Breast epithelium (tissue), 4 donors: ENCODE data around the gene ST6GALNAC2. TPM values are rescaled to one million over a fixed set of nuclear protein-coding genes. Genes with fewer than 3 reads are reported as not detected.
A peak's percentile ranks its signal among the peaks of the same experiment; 100 is the strongest.
"Not testable (repeated sequence)": the region's sequence is repeated elsewhere in the genome, so short reads cannot be mapped to it uniquely, and the experiment has no call there.

Source experiments
- DNase-seq, 2 donors: peaks; one replicate each; pipeline ENCODE4 v3.0.0-alpha.2; 2019; ENCODE audit warnings: low spot score in 2 of 2
- H3K27ac ChIP-seq, 2 donors: fragments of 200-600 bp; sonication (generic) in 1 of 2; one replicate each; pipeline ENCODE4 v1.5.1; 2016 to 2019; ENCODE audit warnings: mild to moderate bottlenecking in 1 of 2
- H3K27me3 ChIP-seq, 2 donors: fragments of 200-600 bp; sonication (generic) in 1 of 2; one replicate each; pipeline versions ENCODE4 v1.5.1 to v1.6.0; 2017 to 2019; ENCODE audit warnings: control low read depth in 1 of 2, mild to moderate bottlenecking in 1 of 2
- H3K36me3 ChIP-seq: fragments of 200-600 bp; one replicate; pipeline ENCODE4 v1.5.1; 2019
- H3K4me1 ChIP-seq, 2 donors: fragments of 200-600 bp; sonication (generic); one replicate each; pipeline ENCODE4 v1.5.1; 2016 to 2019; ENCODE audit warnings: control low read depth in 1 of 2
- H3K4me3 ChIP-seq, 3 donors: fragments of 200-600 bp; sonication (generic); 1 replicate in 2 of 3; 2 replicates in 1 of 3; pipeline ENCODE4 v1.5.1; 2016 to 2019; ENCODE audit warnings: mild to moderate bottlenecking in 3 of 3, moderate library complexity in 2 of 3
- H3K9me3 ChIP-seq, 2 donors: fragments of 200-600 bp; sonication (generic) in 1 of 2; one replicate each; pipeline ENCODE4 v1.5.1; 2016 to 2019; ENCODE audit warnings: control low read depth in 1 of 2
- CTCF ChIP-seq, 3 donors: fragments of 450-650 bp; IDR thresholded peaks; one replicate each; pipeline ENCODE4 v1.5.1; 2016 to 2017; ENCODE audit warnings: antibody characterized with exemption in 3 of 3, mild to moderate bottlenecking in 3 of 3, moderate library complexity in 3 of 3
- POLR2A ChIP-seq: fragments of 450-650 bp; IDR thresholded peaks from one replicate; pipeline ENCODE4 v1.6.1; 2016; ENCODE audit warnings: antibody characterized with exemption, mild to moderate bottlenecking, moderate library complexity
- POLR2AphosphoS5 ChIP-seq, 3 donors: sonication (generic); formaldehyde crosslinking; IDR thresholded peaks; one replicate each; pipeline ENCODE4 v1.6.1; 2017; ENCODE audit warnings: antibody characterized with exemption in 3 of 3
- intact Hi-C: fragments of 100-400 bp; cut with DNase I; formaldehyde crosslinking; loops from one replicate; pipeline ENCODE4 v1.15.1; 2023; ENCODE audit warnings: low total_unique reads
- total RNA-seq, 3 donors: library from RNA; depleted of rRNA; stranded (reverse); fragments of >200 nt; gene quantifications; one replicate each; pipeline ENCODE4 v1.1.0, GENCODE V29; 2016

Gene ST6GALNAC2
- total RNA-seq, 3 donors from 2014 or later: 10.5 to 39.8 (median 12.0) TPM

DNA sequence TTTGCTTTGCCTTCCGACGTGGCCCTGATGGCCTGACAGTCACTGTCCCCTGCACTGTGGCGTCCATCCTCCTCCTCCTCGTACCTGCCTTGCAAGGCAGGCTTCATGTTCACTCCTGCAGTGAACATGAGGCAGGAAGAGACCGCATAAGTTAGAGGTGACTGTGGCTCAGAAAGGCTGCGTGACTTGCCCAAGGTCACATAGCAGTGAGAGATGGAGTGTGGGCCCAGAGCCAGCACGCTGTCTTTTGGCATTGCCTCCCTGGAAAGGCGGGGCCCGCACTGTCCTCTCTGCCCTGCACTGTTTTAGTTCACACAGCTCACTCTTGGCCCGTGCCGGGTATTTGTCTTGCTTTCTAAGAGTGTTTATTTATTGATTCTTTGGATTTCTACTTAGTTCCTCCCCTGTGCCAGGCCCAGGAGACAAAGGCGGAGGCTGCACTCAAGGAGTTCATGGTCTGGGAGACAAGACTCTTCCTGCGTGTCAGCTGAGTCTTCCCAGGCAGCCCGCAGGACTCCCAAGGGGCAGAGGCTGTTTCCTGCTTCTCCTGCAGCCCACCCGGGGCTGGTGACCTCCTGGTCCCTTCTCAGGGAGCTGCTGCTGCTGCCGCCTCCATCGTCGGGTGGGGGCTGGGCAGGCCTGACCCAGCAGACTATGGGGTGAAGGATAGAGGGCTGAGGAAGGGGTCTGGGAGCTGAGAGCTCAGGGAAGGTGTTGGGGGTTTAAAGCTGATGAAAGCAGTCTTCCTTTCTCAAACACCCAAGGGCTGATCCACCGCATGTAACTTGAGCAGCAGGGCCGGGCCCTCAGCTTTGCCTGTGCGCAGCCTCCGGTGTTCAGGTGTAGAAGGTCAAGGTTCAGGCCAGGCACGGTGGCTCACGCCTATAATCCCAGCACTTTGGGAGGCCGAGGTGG lies 60.8 kb downstream of the ST6GALNAC2 start:
- DNase-seq: peak in 1 of 2 donors; percentile 65
- Histone ChIP-seq H3K27ac (peak overlapping the region in 1 of 2 donors; percentile 72), H3K9me3 (no peaks in the 10 kb centered on the region), H3K4me3 (no peak overlapping the region), H3K4me1 (peaks cover 11 to 15% of the 10 kb centered on the region in 2 donors), H3K27me3 (no peaks in the 10 kb centered on the region), H3K36me3 (no peaks in the 10 kb centered on the region)
- intact Hi-C loops: no loop called here
- no peak for TF ChIP-seq CTCF (IDR thresholded peaks at IDR 0.05)
- no peak for TF ChIP-seq POLR2A
- TF ChIP-seq POLR2AphosphoS5 (IDR thresholded peaks at IDR 0.05): no peak

- Histone ChIP-seq H3K36me3 (no peaks in the 10 kb centered on the region), H3K27ac (peak overlapping the region in 1 of 2 donors; percentile 17), H3K27me3 (no peaks in the 10 kb centered on the region), H3K4me3 (no peak overlapping the region), H3K4me1 (peaks cover under 1 to 2% of the 10 kb centered on the region in 2 donors), H3K9me3 (no peaks in the 10 kb centered on the region)
- TF ChIP-seq POLR2A (no peak), POLR2AphosphoS5 (IDR thresholded peaks at IDR 0.05) (peak in 2 of 3 donors; percentile 9 to 48), CTCF (IDR thresholded peaks at IDR 0.05) (peak; percentile 99)
- intact Hi-C loops: no loop called here
- DNase-seq: peak; percentile 60 to 84
Measured at GRCh38 chr17:76523084-76524037, 62.3 kb downstream of the ST6GALNAC2 start.

DNA sequence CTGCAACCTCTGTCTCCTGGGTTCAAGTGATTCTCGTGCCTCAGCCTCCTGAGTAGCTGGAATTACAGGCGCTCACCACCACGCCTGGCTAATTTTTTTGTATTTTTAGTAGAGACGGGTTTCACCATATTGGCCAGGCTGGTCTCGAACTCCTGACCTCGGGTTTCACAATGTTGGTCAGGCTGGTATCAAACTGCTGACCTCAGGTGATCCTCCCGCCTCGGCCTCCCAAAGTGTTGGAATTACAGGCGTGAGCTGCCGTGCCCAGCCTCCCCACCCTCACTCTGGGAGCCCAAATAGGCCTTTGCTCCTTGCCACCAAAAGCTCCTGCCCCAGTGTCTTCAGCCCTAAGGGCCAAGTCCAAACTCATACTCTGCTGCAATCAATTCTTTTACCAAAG lies 64.0 kb downstream of the ST6GALNAC2 start:
- H3K27me3 ChIP-seq, H3K4me3 ChIP-seq, H3K27ac ChIP-seq, H3K4me1 ChIP-seq, DNase-seq, H3K9me3 ChIP-seq, H3K36me3 ChIP-seq, intact Hi-C loops: not testable (repeated sequence)

GRCh38 chr17:76521262-76521661 lies 64.4 kb downstream of the ST6GALNAC2 start:
- Histone ChIP-seq H3K9me3 (no peaks in the 10 kb centered on the region), H3K27ac (no peak overlapping the region), H3K36me3 (no peaks in the 10 kb centered on the region), H3K4me3 (no peak overlapping the region), H3K4me1 (no peaks in the 10 kb centered on the region), H3K27me3 (no peaks in the 10 kb centered on the region)
- DNase-seq: no peak
- TF ChIP-seq CTCF (IDR thresholded peaks at IDR 0.05): no peak
- no peak for TF ChIP-seq POLR2AphosphoS5 (IDR thresholded peaks at IDR 0.05)
- TF ChIP-seq POLR2A: no peak
- intact Hi-C loops: no loop called here

DNA sequence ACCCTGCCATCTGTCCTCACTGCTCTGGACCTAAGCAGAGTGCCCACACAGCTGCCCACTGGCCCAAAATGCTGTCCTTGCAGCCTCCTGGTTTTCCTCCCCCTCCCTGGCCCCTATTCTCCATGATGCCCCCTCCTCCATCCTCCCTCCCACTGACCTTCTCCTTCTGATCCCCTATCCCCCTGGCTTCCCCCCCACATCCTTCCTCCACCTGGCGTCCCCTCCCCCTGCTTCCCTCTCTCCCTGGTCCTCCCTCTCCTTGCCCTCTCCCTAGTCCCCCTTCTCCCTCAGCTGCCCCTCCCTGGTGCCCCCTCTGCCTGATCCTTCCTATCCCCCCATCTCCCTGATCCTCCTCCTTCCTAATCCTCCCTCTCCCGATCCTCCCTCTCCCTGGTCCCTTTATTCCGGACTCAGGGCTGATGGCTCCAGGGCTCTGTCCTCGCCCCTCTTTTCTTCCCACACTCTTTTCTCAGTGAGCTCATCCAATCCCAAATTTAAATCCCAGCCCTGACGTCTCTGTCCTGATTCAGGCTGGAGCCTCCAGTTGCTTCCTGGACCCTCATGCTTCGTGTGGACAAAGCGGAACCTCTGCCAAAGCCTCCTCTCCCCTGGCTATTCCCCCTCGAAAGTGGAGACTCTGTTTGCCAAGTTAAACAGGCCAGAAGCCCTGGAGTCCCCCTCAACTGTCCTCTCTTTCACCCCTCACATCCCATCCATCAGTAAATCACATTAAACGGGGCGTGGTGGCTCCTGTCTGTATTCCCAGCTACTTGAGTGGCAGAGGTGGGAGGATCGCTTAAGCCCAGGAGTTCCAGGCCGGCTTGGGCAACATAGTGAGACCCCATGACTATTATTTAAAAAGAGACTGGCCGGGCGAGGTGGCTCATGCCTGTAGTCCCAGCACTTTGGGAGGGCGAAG lies 66.4 kb downstream of the ST6GALNAC2 start:
- no peaks in the 10 kb centered on the region for H3K36me3 ChIP-seq
- intact Hi-C loops: no loop called here
- H3K9me3 ChIP-seq: no peaks in the 10 kb centered on the region
- H3K27ac ChIP-seq: no peak overlapping the region
- no peak for DNase-seq
- H3K4me1 ChIP-seq: peaks cover 0 to 5% of the 10 kb centered on the region in 2 donors
- H3K27me3 ChIP-seq: no peaks in the 10 kb centered on the region
- TF ChIP-seq CTCF (IDR thresholded peaks at IDR 0.05) (no peak), POLR2AphosphoS5 (IDR thresholded peaks at IDR 0.05) (no peak), POLR2A (no peak)
- no peak overlapping the region for H3K4me3 ChIP-seq
